Measurements from ENCODE around the gene NUDCD2.

Gene NUDCD2

GRCh38 chr5:163415673-163416072 is 44.2 kb downstream of the NUDCD2 start:
- peak; percentile 22 for DNase-seq

DNA sequence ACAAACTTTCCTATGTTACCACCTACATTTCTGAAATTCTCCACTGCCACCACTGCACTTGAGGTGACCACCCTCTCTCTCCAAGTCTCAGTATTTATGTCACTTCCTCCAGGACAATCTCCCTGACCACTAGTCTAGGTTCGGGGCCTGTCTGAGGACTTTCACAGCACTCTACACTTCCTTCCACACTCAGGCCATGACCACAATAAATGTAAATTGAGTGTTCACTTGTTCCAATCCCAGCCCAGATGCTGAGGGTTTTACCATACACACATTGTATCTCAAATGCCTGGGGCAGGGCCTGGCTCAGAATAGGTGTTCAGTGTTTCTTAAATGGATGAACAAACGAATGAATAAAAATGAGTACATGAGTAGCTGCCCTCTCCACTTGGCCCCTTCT is 49.4 kb downstream of the NUDCD2 start:
- no peak for DNase-seq

- no peak for DNase-seq
Measured at GRCh38 chr5:163409384-163409783, 50.5 kb downstream of the NUDCD2 start.

GRCh38 chr5:163408311-163408923 is 51.5 kb downstream of the NUDCD2 start:
- peak; percentile 86 for DNase-seq

- DNase-seq: peak; percentile 62
Measured at GRCh38 chr5:163407034-163407655, 52.8 kb downstream of the NUDCD2 start.

DNA sequence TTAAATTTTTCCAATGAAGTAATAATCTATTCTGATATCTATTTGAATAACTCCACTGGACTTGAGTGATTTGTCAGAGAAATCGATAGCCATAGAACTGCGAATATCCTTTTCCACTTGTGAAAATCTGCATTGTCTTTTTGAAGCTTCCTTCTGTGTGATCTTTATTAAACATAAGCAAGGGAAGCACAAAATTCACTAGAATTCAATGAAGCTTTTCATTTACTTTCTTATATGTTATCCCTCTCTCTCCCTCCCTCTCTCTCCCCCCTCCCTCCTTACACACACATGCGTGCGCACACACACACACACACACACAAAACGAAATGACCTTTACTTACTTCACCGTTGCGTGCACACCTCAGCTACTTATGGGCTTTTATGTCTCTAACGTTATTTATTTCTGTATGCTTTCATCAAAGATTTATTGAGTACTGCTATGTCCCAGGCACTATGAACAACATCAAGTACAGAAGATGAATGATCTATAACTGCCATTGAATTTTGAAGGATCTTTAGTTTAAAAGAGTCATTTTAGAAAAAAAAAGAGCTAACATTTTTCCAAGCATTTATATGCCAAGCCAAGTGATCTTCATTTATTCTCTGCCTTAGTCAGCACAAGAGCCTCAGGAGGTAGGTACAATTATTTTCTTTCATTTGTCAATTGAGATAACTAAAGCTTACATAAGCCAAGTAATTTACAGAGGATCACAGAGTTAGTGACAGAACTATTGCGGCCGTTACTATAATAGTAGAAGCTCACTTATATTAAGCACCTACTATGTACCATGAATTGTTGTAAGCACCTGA is 55.3 kb downstream of the NUDCD2 start:
- no peak for DNase-seq

DNA sequence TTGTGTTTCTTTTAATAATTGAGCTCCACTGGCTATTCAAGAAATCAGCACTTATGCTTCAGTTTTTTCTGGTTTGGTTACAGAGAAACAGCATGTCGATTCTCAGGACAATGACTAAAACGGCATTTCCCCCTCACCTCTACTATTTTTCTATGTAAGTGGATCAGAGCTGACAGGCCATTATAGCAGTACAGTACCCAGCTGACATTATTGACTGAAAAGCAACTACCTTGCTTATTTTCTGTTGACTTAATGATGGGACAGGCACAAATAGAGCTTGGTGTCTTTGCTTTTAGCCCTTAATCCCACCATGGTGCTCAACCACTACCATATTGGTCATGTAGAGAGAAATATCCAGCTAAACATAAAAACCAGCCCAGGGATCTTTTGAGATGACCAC is 57.9 kb downstream of the NUDCD2 start:
- DNase-seq: no peak

GRCh38 chr5:163401271-163401670 is 58.6 kb downstream of the NUDCD2 start:
- no peak for DNase-seq

DNA sequence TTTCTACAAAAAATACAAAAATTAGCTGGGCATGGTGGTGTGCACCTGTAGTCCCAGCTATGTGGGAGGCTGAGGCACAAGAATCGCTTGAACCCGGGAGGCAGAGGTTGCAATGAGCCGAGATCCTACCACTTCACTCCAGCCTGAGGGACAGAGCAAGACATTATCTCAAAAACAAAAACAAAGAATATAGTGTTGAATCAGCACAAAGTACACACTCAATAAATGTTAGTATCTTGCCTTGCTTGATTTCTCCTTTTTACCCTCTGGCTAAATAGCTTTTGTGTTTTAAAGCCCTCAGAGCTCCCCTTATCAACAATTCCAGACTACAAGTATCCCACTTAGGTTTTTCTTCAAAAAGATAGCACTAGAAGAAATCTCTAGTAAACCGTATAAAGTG is 60.0 kb downstream of the NUDCD2 start:
- no peak for DNase-seq

- no peak for DNase-seq
Measured at GRCh38 chr5:163397354-163397753, 62.5 kb downstream of the NUDCD2 start.

GRCh38 chr5:163396818-163397340 is 63.0 kb downstream of the NUDCD2 start:
- DNase-seq: peak; percentile 32

All from hematopoietic multipotent progenitor cell treated with erythropoietin and hydrocortisone succinate and interleukin-3 and kit ligand, for 4 days (in vitro differentiated cells).